CD4-positive, alpha-beta T cell treated with Interferon alpha-2 for 1 hour (primary cell): Measurements from ENCODE around the gene HOXB4.

ENCODE experiments used
- DNase-seq, 2 donors: peaks; one replicate each; pipeline ENCODE4 v3.0.0-alpha.2; 2020 to 2022

HOXB4 gene

DNA sequence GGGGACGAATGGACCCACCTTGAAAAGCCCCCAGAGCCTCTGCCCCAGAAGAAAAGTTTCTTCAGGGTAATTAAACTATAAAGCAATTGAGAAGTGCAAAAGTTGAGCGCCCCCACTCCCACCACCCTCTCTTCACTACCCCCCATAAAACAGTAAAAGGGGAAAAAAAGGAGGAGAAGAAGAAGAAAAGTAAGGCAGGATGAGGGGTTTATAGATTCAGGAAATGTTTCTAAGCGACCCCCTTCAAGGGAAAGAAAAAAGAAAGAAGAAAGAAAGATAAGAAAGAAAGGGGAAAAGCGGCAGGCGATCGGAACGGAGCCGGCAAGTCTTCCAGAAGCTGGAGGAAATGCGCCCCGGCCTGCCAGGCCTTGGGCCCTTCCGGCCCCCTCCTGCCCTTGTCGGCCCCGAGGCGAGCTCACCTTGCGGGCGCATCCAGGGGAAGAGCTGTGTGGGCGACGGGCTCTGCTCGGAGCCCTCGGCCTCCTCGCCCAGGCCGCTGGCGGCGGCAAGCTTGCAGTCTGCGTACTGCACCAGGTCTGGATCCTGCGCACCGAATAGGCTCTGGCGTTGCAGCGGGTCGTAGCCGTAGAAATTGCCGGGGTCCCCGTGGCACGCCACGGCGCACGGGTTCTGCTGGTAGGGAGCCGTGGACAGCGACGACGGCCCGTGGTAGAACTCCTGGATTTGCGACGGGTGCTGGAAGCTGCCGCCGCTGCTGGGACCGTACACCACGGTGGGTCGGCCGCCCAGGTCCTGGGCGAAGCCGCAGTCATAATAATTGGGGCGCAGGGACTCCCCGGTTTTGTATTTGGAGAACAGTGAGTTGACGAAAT is 35.9 kb upstream of the HOXB4 start:
- no peak for DNase-seq

- peak in 1 of 2 donors; percentile 65 for DNase-seq
Observed at GRCh38 chr17:48612854-48613691, 34.9 kb upstream of the HOXB4 start.

- no peak for DNase-seq
Observed at GRCh38 chr17:48612456-48612853, 34.3 kb upstream of the HOXB4 start.

DNA sequence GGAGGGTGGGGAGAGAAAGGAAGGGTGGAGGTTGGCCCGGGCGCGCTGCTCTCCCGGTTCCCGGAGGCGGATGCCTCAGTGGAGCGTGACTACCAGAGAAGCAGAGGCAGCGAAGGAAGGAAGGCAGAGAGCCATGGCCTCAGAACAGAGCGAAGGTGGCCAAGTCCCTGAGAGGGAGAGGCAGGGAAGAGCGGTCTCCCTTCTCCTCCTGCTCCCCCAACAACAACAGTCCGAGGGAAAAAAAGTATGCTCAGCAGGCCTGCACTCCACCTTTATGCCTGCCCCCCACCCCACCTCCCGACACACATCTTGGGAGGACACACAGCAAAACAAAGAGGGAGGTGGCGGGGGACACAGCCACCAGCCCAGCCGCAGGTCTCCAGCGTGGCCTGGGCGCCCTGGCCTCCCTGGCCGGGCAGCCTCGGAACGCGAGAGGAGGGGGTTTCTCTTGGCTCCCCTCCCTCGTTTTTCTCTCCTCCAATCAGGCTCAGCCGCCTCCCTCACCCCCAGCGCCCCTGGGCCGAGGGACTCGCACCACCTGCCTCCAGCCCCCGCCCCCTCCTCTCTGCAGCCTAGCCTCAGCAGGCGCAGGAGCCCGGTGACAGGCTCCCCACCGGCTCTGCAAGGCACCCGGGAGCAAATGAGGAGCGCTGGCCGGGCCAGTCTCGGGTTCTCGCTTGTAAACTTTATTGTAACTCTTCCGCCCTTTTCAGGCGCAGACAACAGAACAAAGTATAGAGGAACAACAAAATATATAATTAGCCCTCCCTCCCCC is 33.7 kb upstream of the HOXB4 start:
- DNase-seq: no peak

- no peak for DNase-seq
Observed at GRCh38 chr17:48611213-48611612, 33.1 kb upstream of the HOXB4 start.

- peak; percentile 32 to 66 for DNase-seq
Observed at GRCh38 chr17:48610282-48611211, 32.4 kb upstream of the HOXB4 start, which contains the start of gene HOXB7. HOXB7 (minus strand) TSS chr17:48611017; CDS start chr17:48610918, 99 bp downstream.

- DNase-seq: no peak
Observed at GRCh38 chr17:48609759-48610281, 31.7 kb upstream of the HOXB4 start.

GRCh38 chr17:48609033-48609432 is 30.9 kb upstream of the HOXB4 start:
- DNase-seq: no peak

GRCh38 chr17:48608494-48608834 is 30.3 kb upstream of the HOXB4 start:
- DNase-seq: no peak

DNA sequence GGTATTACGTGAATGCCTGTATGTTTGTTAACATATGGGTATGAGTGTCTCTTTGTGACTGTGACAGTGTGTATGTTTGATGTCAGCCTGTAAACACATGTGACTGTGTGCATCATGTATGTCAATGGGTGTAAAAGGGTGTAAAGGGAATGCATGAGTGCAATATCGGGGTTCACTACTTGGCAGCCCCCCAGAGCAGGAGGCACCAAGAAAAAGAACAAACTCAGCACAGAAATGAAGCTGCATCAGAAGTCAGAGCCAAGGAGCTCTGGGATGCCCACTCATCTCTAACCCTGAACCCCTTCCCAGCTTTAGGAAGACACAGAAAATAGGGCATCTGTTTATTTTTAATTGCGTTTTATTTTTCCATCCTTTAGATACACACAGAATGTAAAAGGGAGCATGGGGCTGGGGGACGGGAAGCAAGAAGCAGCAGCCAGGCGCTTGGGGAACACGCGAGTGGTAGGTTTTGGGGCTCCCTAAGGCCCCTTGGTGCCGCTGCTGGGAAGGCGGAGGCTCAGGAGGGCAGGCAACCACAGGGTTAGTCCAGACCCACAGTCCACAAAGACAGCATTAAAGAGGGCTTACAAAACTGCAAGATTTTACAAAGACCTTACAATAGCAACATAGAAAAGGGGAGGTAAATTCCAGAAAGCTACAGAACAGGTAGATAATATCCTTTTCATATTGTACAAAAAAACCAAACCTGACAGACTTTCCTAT is 28.9 kb upstream of the HOXB4 start:
- DNase-seq: no peak

DNA sequence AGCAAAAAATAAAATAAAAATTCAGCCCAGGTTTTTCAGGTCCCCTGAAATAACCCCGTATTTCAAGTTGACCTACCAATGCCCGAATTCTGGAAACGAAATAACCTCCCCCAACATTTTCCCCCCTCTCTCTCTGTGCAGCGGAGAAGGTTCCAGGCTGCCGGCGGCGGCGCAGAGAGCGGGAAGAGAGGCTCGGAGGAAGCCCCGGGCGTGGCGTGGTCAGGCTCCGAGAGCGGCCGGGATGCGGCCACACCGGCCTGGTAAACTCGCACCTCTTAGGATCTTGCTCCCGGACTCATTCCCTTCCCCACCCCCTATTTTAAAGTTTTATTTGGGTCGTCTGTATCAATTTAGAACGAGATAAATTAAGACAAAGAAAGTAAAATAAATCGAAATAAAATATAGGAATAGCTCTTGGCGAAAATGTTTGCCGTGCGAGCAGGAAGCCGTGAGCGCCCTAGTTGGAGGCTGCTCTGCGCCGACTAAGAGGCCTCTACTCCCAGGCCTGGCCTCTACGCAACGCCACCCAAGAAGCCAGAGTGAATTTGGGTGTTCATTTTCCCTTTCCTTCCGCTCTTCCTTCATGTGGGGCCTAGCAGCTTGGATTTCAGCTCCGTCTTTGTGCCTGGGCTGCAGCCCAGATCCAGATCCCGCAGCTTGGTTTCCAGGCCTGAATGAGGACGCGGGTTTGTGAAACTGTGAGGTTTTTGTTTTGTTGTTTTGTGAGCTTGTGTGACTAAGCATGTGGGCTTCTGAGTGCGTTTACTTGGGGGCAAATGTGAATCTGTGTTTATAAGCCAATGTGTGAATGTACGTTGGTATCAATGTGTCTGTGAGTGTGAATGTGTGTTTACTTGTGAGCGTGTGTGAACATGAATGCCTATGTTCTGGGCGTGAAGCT is 28.1 kb upstream of the HOXB4 start:
- DNase-seq: no peak

DNA sequence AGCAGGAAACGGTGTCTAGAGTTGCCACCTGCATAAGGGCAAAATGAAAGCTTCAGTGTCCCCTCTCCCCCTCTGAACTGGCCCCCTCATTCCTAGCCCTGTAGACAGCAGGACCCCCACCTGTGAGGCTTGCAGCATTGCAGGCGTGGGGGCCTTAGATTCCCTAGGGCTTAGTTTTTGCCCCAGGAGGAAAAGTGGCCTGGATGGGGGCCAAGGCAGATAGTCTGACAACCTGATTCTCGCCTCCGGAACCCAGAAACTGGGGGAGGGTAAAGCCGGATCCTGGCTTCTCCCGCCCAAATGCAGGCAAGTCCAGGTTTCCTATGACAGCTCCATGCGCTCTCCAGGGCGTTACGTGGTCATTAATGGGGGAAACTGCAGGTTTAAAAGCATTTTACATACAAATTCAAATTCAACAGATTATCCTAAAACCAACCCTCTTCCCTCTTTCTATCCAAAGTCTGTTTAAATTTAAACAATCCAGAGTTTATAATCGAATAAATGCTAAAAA is 27.3 kb upstream of the HOXB4 start:
- DNase-seq: no peak

DNA sequence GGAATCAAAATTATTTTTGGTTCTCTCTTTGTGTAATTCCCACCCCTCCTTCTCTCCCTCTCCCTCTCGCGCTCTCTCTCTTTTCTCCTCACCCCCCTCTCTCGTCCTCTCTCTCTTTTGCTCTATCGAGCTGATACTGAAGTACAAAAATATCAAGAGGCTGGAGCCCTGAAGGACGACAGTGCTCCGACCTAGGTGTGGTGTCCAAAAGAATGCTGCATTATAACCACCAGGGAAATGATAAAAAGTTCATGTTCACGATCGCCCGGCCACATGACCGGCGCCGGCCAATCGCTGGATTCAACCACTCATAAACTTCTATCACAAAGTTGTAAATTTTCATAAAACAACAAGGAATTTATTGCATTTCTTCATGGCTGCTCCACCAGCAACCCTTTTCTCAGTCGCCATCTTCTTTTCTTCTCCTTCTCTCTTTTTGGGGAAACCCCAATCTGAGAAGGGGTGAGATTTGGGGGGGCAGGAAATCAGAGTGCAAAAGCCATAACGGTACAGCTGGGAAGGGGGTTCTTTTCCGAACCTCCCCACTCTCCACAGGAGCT is 26.7 kb upstream of the HOXB4 start, which contains the start of gene HOXB6:
Gene HOXB6 (minus strand): TSS at position 217 of the 560 bp plus-strand sequence. CDS start 6,836 bp downstream, outside the sequence.
- no peak for DNase-seq

DNA sequence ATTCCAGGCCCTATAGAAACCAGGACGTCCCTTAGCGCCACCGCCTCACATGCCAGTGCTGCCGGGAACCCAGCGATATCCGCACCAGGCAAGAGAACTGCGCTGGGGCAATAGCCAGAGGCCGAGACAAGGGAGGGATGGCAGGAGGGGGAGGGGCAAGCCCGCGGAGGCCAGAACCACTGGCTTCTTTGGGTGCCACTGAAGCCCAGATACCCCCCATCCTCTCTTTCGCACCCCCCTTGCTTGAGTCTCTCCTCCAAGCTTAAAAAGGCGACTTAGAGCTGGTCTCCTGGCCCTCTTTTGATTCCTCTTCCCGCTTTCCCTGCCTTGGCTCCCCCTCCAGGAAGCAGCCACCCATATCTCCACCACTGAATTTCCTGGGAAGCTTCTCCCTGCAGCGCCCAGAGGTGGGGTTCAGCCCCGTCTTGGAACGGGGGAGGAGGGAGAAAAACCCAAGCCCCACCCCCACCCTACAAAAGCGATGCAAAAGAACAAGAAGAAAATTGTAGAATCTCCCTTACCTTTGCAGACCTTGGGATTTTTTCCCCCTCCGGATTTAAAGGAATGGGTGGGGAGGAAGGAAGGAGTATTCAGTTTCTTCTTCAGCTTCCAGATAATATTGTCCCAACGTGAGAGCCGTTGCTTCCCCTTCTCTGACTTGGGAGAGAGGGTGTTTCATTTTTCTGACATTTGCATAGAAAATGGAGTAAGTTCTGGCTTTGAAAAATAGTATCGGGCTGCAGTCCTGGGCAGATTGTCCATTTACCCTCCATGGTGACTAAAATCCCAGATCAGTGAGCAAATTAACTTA is 26.0 kb upstream of the HOXB4 start:
- DNase-seq: no peak

DNA sequence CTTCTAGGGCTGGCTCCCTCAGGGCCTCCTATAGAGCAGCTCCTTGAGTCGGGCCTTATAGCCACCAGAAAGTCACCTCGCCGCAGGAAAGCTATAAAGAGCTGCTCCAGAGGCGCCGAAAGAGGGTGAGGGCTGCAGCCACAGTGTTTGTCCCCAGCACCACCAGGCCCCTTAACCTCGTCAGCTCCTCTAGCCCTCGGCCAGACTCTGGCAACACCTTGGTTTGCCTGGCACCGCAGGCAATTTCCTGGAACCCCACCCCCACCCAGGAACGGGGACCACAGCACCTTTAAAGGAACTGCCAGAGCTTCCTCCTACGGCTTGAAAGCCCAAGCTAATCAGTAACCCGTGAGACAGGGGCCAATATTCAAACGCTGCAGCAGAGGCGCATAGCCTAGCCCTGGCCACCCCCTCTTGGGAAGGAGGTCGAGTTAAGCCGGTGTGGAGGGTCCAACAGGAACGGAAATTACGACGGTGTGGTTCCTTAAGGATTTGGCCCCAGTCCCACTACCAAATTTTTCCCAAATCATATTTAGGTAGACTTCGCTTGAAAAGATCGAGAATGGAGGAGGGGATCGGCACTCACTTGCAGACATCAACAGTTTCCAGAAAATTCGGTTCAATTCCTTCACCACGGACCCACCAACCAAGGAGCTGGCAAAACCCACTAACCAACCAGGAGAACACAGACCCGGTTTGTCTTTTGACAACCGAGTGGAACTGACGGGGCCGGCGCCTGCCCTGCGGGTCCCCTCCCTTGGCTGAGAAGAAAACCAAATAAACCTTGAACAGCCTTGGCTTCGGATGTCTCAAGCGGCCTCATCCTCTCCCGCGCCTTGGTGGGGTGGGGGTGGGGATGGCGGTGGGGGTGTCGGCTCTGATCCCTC is 23.6 kb upstream of the HOXB4 start:
- DNase-seq: no peak

GRCh38 chr17:48601207-48601538 is 23.0 kb upstream of the HOXB4 start:
- DNase-seq: no peak
